Tibial nerve (tissue), 4 donors: ENCODE data around the gene CNOT8. TPM values are rescaled to one million over a fixed set of nuclear protein-coding genes. Genes with fewer than 3 reads are reported as not detected.
A peak's percentile ranks its signal among the peaks of the same experiment; 100 is the strongest.
"Not testable (repeated sequence)": the region's sequence is repeated elsewhere in the genome, so short reads cannot be mapped to it uniquely, and the experiment has no call there.

Experiments used
- DNase-seq, 2 donors: peaks; one replicate each; pipeline ENCODE4 v3.0.0-alpha.2; 2019; ENCODE audit warnings: low spot score in 2 of 2
- H3K27ac ChIP-seq, 4 donors: fragments of 200-600 bp; sonication (generic) in 3 of 4; one replicate each; pipeline ENCODE4 v1.5.1; 2017 to 2019; ENCODE audit warnings: mild to moderate bottlenecking in 1 of 4
- H3K27me3 ChIP-seq, 2 donors: fragments of 200-600 bp; sonication (generic) in 1 of 2; one replicate each; pipeline versions ENCODE4 v1.5.1 to v1.6.0; 2017 to 2019
- H3K36me3 ChIP-seq, 3 donors: fragments of 200-600 bp; sonication (generic); one replicate each; pipeline ENCODE4 v1.5.1; 2018 to 2019
- H3K4me1 ChIP-seq, 4 donors: fragments of 200-600 bp; sonication (generic) in 3 of 4; one replicate each; pipeline ENCODE4 v1.5.1; 2017 to 2019
- H3K4me3 ChIP-seq, 4 donors: fragments of 200-600 bp; sonication (generic) in 3 of 4; one replicate each; pipeline ENCODE4 v1.5.1; 2017 to 2019; ENCODE audit warnings: mild to moderate bottlenecking in 1 of 4, moderate library complexity in 1 of 4
- H3K9me3 ChIP-seq, 4 donors: fragments of 200-600 bp; sonication (generic) in 3 of 4; one replicate each; pipeline ENCODE4 v1.5.1; 2017 to 2019
- EP300 ChIP-seq, 2 donors: sonication (generic); formaldehyde crosslinking; IDR thresholded peaks; one replicate each; pipeline ENCODE4 v1.6.1; 2017; ENCODE audit warnings: antibody characterized with exemption in 2 of 2, mild to moderate bottlenecking in 1 of 2
- POLR2A ChIP-seq, 2 donors: fragments of 450-650 bp; IDR thresholded peaks; one replicate each; pipeline ENCODE4 v1.6.1; 2017; ENCODE audit warnings: antibody characterized with exemption in 2 of 2, mild to moderate bottlenecking in 2 of 2, moderate library complexity in 2 of 2
- WGBS, 2 donors: methylation state at CpG; one replicate each; pipeline ENCODE4 v1.1.5; 2018; 5-methylcytosine and 5-hydroxymethylcytosine counted together
- small RNA-seq: library from RNA; depleted of rRNA; stranded (forward); fragments of <200 nt; gene quantifications from one replicate; pipeline ENCODE3, GENCODE V24; 2016
- total RNA-seq, 4 donors: library from RNA; depleted of rRNA; stranded (reverse); fragments of >200 nt; gene quantifications; one replicate each; pipeline ENCODE4 v1.1.0, GENCODE V29; 2016
- TF ChIP-seq, protein P1 (sequence below), 5 experiments: fragments of 200-600 bp in 3 of 5; fragments of 450-650 bp in 2 of 5; sonication (generic) in 3 of 5; IDR thresholded peaks; one replicate each; pipeline ENCODE4 v1.5.1; 2016 to 2019; ENCODE audit warnings: antibody characterized with exemption in 5 of 5, mild to moderate bottlenecking in 3 of 5, moderate library complexity in 2 of 5

The CNOT8 gene
- total RNA-seq, 4 donors from 2014 or later: 83.9 to 136 (median 102) TPM

GRCh38 chr5:154901913-154902312 is 43.5 kb downstream of the CNOT8 start:
- DNase-seq: no peak
- Histone ChIP-seq H3K9me3 (no peaks in the 10 kb centered on the region), H3K4me1 (peaks cover 0 to 26% (median 5%) of the 10 kb centered on the region in 4 donors), H3K4me3 (no peak overlapping the region), H3K27me3 (no peaks in the 10 kb centered on the region), H3K36me3 (peaks cover 0 to 100% (median 20%) of the 10 kb centered on the region in 3 donors), H3K27ac (peak overlapping the region in 2 of 4 donors; percentile 53 to 86)
- 85 to 86% methylated on average over 6 of the region's 6 CpGs for WGBS, 2 donors
- no peak for TF ChIP-seq POLR2A (IDR thresholded peaks at IDR 0.05)
- TF ChIP-seq, protein P1, sequence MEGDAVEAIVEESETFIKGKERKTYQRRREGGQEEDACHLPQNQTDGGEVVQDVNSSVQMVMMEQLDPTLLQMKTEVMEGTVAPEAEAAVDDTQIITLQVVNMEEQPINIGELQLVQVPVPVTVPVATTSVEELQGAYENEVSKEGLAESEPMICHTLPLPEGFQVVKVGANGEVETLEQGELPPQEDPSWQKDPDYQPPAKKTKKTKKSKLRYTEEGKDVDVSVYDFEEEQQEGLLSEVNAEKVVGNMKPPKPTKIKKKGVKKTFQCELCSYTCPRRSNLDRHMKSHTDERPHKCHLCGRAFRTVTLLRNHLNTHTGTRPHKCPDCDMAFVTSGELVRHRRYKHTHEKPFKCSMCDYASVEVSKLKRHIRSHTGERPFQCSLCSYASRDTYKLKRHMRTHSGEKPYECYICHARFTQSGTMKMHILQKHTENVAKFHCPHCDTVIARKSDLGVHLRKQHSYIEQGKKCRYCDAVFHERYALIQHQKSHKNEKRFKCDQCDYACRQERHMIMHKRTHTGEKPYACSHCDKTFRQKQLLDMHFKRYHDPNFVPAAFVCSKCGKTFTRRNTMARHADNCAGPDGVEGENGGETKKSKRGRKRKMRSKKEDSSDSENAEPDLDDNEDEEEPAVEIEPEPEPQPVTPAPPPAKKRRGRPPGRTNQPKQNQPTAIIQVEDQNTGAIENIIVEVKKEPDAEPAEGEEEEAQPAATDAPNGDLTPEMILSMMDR (IDR thresholded peaks at IDR 0.05): no peak
- no peak for TF ChIP-seq EP300 (IDR thresholded peaks at IDR 0.05)

DNA sequence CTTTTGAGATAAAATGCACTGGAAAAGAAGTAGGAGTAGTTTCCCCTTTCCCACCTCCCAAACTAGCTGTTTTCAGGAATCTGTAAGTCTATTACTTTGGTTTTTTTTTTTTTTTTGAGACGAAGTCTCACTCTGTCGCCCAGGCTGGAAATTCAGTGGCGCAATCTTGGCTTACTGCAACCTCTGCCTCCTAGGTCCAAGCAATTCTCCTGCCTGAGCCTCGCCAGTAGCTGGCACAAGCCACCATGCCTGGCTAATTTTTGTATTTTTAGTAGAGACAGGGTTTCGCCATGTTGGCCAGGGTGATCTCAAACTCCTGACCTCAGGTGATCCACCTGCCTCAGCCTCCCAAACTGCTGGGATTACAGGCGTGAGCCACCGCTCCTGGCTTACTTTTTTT is 47.2 kb downstream of the CNOT8 start:
- not testable (repeated sequence) for H3K27me3 ChIP-seq, H3K4me1 ChIP-seq, H3K27ac ChIP-seq, H3K9me3 ChIP-seq, DNase-seq, H3K4me3 ChIP-seq
- peaks cover 2 to 99% (median 11%) of the 10 kb centered on the region in 3 donors for H3K36me3 ChIP-seq
- WGBS, 2 donors: 92 to 96% methylated on average over 7 of the region's 7 CpGs

DNA sequence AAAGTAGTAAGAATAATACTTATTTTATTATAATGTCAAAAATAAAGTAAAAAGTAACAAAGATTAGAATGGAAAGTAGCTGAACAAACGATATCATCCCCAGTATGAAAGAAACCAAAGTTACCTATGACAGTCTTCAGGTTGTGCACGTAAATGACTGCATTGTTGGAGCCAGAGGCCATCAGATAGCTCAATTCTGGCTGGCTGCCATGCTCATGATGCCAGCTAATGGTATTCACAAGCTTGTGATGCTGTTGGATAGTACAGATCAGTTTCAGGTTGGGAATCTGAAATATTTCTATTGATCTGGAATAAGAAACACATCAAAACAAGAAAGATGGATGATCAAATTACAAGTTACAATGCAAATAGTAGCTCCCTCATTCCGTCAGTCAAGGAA is 58.4 kb downstream of the CNOT8 start:
- Histone ChIP-seq H3K27ac (no peak overlapping the region), H3K4me3 (no peak overlapping the region), H3K4me1 (no peaks in the 10 kb centered on the region), H3K36me3 (peaks cover 0 to 96% (median 9%) of the 10 kb centered on the region in 3 donors), H3K9me3 (no peaks in the 10 kb centered on the region), H3K27me3 (no peaks in the 10 kb centered on the region)
- DNase-seq: no peak
- 81 to 82% methylated on average over 3 of the region's 3 CpGs for WGBS, 2 donors
- no peak for TF ChIP-seq EP300 (IDR thresholded peaks at IDR 0.05)
- TF ChIP-seq POLR2A (IDR thresholded peaks at IDR 0.05): no peak
- TF ChIP-seq, protein P1 (IDR thresholded peaks at IDR 0.05): no peak

DNA sequence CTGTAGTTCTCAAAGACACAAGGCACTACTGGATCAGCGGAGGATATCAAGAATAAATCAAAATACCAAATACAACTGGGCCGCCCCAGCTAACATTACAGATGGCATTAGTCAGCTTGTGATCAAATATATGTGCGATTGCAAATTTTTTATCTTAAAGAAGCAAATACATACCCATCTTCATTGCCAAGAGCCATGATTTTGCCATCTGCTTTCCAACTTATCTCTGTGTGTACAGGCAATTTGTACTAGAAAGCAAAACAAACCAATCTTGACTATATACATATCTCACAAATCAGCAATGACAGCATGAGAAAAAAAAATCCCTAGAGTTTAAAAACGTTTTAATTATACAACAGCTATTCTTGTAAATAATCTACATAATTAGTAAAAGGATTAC is 59.3 kb downstream of the CNOT8 start:
- TF ChIP-seq, protein P1 (IDR thresholded peaks at IDR 0.05): no peak
- TF ChIP-seq EP300 (IDR thresholded peaks at IDR 0.05): no peak
- no peak for TF ChIP-seq POLR2A (IDR thresholded peaks at IDR 0.05)
- no peaks in the 10 kb centered on the region for H3K9me3 ChIP-seq

GRCh38 chr5:154923441-154924430 is 65.3 kb downstream of the CNOT8 start:
- DNase-seq: no peak
- WGBS, 2 donors: 89 to 91% methylated on average over 7 of the region's 7 CpGs

More for the DNA sequence above, 59.3 kb downstream of the CNOT8 start:
- Histone ChIP-seq H3K4me1 (no peaks in the 10 kb centered on the region), H3K4me3 (no peak overlapping the region), H3K27me3 (no peaks in the 10 kb centered on the region), H3K27ac (no peak overlapping the region), H3K36me3 (peaks cover 0 to 96% (median 10%) of the 10 kb centered on the region in 3 donors)
- no peak for DNase-seq
- WGBS, 2 donors: 87% methylated on average over 4 of the region's 4 CpGs

More at GRCh38 chr5:154923441-154924430, 65.3 kb downstream of the CNOT8 start:
- TF ChIP-seq POLR2A (IDR thresholded peaks at IDR 0.05) (no peak), EP300 (IDR thresholded peaks at IDR 0.05) (no peak)
- TF ChIP-seq, protein P1 (IDR thresholded peaks at IDR 0.05): no peak
- Histone ChIP-seq H3K4me1 (no peaks in the 10 kb centered on the region), H3K36me3 (peaks cover 0 to 100% (median 17%) of the 10 kb centered on the region in 3 donors), H3K27me3 (no peaks in the 10 kb centered on the region), H3K9me3 (no peaks in the 10 kb centered on the region), H3K4me3 (no peak overlapping the region), H3K27ac (no peak overlapping the region)

Small RNA genes lying within 50 kb of the gene (small RNA-seq; reads per million reads assigned to genes)
- not detected for gene MIR378H

Other genes with a start within 250 kb of the CNOT8 start
- 100 to 1,000 TPM; 114 to 166 (median 144) TPM for gene LARP1, start 103.2 kb upstream of the CNOT8 start, total RNA-seq
- gene FAXDC2, start 8.0 kb upstream of the CNOT8 start, total RNA-seq: 100 to 1,000 TPM in 1 of 4 donors, 10 to 100 TPM in 3; 57.6 to 154 (median 75.8) TPM
- 10 to 100 TPM; 17.8 to 20.5 (median 18.8) TPM for gene GEMIN5, start 79.6 kb downstream of the CNOT8 start, total RNA-seq
- gene MRPL22, start 82.4 kb downstream of the CNOT8 start, total RNA-seq: 10 to 100 TPM; 12.2 to 18.1 (median 14.3) TPM
- gene KIF4B, start 155.1 kb downstream of the CNOT8 start, total RNA-seq: not detected